SKM-1 (cell line): ENCODE measurements around the gene ACACA.
"Not testable (repeated sequence)": the region's sequence is repeated elsewhere in the genome, so short reads cannot be mapped to it uniquely, and the experiment has no call there.

Experiments used
- DNase-seq: peaks from one replicate; lab custom pipeline; 2025; ENCODE audit not compliant: unreplicated experiment; lab: John Stamatoyannopoulos, UW

Gene ACACA

DNA sequence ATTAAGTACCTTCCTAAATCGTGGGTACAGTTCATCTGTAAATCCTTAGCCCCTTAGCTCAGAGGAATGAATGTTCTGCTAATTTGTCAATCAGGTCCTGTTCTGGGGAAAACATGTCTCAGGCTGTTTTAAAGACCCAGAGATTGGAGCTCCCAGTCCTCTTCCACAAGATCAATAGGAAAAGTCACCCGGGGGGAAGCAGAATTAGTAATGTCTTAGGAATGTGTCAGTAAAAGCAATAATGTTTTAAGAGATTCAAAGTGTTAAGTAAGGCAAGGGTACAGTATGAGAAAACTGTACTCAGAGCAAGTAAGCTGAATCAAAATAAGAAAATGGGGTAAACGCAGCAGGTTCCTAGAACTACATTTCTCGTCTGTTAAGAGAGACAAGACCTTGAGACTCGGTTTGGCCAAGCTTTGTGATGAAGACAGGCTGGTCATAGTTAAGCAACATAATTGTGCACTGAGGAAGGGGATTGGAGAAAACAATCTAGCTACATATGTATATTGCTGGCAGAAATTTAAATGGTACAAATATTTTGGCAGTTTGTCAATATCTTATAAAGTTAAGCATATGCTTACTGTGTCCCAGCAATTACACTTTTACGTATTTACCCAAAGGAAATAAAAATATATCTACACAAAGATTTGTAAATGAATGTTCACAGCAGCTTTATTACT is 223.7 kb downstream of the ACACA start:
- no peak for DNase-seq

DNA sequence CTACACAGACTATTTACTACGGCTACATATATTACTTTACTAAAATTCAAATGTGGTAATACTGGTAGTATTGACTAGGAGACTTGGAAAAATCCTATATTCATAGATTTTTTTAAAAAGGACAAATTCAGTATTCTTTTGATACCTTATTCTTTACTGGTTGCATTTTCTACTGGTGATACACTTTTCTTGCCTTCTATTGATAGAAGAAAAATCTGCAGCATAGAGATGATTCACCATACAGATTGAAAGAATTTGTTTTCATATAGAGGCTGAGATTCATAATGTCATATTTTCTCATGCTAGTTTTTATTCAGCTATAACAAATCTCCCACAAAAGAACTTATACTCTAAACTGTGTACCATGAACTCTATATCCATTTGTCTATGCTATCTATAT is 226.3 kb downstream of the ACACA start:
- no peak for DNase-seq

- no peak for DNase-seq
These were observed 226.7 kb downstream of the ACACA start for GRCh38 chr17:37179893-37180292.

GRCh38 chr17:37177254-37177870 is 229.3 kb downstream of the ACACA start:
- no peak for DNase-seq

DNA sequence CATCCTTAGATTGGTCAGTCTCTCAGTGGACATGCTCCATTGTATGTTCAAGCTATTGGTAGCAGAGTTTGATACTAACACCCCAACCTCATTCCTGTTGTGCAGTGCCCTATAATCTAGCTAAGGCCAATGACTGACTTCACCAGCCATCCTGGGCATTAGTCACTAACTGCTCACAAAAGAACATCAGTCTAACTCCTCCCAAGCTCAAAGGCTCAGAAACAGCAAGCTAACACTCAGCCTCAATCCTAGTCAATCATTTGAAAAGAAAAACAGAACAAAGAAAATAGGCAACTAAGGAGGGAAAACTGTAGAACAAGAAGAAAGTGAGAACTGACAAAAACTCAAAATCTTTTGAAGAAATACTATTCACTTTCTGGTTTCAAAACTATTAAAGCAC is 229.9 kb downstream of the ACACA start:
- no peak for DNase-seq

- no peak for DNase-seq
These were observed 232.4 kb downstream of the ACACA start for GRCh38 chr17:37174205-37174604.

- DNase-seq = no peak
These were observed 235.7 kb downstream of the ACACA start for GRCh38 chr17:37170881-37171425.

DNA sequence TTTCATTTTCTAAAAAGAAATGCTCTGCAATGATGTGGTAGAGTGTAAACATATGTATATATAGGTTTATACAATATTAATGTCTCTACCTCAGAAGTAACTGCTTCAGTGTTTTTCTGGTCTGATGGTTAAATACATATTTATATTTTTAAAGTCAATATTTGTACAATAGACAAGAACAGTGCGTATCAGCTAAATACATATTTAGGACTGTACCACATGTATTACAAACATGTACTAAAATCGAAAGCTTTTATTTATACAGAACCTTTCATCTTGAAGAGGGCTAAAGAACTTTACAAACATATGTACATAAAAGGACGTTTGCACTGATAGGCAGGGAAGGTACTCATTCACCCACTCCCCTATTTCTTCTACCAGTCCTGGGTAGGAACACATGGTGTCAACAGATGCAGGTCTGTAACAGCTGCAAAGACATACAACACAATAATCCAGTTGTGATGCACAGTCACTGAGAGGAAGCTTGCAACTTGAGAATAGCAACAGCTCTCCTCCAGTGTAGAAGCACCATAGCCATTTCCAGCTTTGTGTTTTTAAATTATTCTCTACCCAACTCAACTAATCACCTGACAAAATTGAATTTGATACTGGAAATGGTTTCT is 237.8 kb downstream of the ACACA start:
- DNase-seq = no peak

- DNase-seq = no peak
These were observed 238.9 kb downstream of the ACACA start for GRCh38 chr17:37167756-37168155.

DNA sequence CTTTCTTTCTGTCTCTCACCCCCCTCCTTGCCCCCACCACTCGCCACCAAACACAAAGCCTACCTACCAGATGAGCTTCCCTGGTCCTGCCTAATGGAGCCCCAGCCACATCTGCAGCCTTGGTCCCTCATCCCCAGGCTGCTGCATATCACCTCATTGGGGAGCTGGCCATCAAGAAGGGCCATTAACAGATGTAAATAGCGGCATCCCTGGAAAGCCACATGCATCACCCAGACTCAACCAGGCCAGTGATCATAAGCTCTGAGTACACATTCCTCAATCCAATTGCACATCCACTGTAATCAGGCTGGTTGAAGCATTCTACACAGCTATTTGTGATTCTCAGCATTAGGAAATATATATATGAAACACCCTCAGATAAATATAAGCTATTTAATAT is 242.6 kb downstream of the ACACA start:
- DNase-seq = no peak

DNA sequence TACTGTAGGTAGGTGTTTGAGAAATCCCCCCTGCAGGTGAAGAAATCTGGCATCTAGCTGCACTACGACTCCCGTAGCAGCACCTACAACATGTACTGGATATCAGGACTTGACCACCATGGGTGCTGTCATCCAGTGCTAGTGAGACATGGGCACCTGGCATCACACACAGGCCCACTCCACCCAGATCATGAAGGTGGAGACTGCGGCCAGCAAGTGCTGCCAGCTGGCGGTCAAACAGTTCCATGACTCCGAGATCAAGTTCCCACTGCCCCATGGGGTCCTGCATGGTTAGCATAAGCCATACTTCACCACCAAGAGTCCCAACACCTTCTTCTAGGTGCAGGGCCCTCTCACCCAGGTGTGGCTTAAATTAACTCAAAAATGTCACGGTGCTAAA is 243.8 kb downstream of the ACACA start:
- DNase-seq = no peak

DNA sequence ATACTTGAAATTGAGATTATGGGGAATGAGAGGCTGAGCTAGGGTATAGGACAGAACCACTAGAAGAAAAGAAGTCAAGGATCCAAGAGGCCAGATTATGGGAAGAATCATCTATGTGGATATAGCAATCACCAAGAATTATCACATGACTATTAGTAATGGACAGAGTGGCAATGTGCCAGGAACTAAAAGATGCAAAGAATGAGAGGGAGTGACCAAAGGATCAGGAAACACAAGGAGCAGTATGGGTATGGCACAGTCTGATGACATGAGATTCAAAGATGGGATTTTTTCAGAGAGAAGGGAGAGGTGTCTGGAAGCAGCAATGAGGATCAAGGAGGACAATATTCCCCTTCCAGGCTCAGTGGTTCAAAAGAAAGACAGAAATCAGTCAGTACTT is 245.7 kb downstream of the ACACA start:
- DNase-seq = no peak

DNA sequence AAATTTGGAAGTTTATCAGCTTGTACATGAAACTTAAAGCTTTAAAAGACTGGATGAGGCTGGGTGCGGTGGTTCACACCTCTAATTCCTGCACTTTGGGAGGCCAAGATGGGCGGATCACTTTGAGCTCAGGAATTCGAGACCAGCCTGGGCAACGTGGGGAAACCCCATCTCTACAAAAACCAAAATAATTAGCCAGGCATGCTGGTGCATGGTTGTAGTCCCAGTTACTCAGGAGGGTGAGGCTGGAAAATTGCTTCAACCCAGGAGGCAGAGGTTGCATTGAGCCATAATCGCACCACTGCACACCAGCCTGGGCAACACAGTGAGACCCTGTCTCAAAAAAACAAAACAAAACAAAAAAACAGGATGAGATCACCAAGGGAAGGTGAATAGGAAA is 248.3 kb downstream of the ACACA start:
- no peak for DNase-seq

- no peak for DNase-seq
These were observed 258.5 kb downstream of the ACACA start for GRCh38 chr17:37148156-37148555.

DNA sequence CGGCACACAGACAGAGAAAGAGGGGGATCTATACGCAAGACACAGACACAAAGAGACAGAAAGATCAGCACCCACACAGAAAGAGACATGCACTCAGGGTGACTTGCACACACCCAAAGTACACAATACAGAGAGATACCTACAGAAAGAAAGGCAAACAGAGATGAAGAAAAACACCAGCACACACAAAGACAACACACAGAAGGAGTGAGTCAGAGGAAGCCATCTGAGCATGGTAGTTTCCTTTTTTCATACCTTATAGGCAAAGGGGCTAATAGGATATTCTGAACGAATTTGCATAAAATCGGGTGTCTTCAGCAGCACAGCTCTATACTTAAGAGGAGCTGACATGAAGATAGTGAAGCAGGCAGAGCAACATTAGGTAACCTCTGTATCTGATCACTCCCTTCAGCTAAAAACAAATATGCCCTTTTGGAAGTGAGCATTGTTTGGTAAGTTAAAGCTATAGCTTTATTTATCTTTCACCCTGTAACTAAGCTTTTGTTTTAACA is 259.3 kb downstream of the ACACA start:
- no peak for DNase-seq

DNA sequence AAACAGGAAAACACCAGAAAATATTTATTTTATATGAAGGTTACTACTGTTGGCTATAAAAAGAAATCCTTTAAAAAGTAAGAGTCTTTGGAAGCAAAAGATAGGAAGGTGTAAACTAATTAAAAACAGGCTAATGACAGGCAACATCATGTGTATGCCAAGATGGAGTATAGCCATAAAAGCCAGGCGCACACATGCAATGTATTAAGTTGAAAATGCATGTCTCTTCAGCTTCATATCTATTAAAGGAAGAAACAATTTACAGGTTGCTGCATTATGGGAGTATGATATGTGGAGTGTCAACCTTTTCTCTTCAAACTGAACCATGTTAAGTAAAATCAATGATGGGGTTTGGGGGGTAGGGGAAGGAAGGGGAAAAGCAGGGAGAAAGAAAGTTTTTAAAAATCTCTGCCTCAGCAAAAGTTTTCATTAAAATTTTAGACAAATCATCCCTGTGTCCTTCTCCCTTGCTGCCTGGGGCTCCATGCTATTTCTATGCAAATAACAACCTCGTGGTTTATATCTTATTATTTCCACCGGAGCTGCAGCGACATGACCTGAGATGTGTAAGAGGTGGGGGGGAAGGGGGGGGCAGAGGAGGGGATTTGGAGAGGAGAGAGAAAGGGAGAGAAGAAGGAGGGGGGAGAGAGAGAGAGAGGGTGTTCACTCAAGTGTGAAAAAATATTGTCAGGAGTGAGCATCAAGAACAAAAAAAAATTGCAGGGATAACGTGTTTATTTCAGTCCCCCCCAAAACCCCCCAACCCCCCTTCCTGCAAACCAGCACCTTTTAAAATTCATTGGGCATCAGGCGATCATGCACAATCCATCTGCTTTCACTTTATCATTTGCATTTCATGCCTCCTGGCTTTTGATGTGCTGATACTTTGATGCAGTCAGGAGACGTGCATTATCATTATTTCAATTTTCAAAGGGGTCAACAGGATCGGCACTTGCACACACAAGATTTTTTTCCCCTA is 260.3 kb downstream of the ACACA start:
- DNase-seq = no peak

- DNase-seq = no peak
These were observed 262.4 kb downstream of the ACACA start for GRCh38 chr17:37144075-37144701.

DNA sequence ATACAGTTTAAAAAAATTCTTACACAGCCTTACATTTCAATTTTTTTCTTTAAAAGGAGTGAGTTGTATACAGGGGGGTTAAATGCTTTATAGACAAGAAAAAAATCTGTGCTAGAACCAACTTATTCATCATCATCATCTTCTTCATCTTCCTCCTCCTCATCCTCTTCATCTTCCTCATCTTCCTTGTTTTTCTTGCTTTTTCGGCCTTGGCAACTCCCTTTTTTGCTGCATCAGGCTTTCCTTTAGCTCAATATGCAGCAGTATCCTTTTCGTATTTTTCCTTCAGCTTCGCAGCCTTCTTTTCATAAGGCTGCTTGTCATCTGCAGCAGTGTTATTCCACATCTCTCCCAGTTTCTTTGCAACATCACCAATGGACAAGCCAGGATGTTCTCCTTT is 263.1 kb downstream of the ACACA start:
- DNase-seq = not testable (repeated sequence)

- DNase-seq = no peak
These were observed 264.2 kb downstream of the ACACA start for GRCh38 chr17:37142294-37142896.

DNA sequence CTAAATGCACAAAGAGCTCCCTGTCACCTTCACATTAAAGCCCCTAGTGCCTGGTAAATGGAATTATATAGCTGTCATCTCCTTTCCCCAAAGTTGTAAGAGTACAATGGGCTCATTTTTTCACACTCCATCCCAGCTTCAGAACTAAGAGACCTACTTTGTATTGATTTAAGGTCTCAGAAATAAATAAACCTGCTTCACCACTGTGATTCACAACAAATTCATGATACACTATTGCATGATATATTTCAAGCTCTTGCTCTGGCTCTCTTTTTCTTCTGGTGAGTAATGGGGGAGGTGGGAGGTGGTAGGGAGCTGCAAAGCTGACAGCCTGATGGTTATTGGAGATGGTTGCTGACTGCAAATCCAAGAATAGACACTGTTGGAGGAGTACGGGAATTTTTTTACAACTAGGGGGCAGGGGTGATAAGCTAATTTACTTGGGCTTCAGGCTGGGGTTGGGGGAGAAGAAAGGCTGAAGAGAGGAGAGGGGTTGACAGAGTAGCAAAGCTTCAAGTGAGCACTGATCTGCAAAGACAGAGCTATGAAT is 268.0 kb downstream of the ACACA start:
- DNase-seq = no peak
